ENCODE results near the gene AP3S1. TPM values are rescaled to one million over a fixed set of nuclear protein-coding genes. Genes with fewer than 3 reads are reported as not detected.

The AP3S1 gene
- total RNA-seq, 2 donors from 2014 or later = 47.8 to 87.9 TPM

GRCh38 chr5:115948091-115948534 lies 106.4 kb downstream of the AP3S1 start:
- Histone ChIP-seq H3K27me3 (no peaks in the 10 kb centered on the region), H3K36me3 (replicated peaks in 1 of 2; ENCODE audit: insufficient read depth in 1 of 2, low read depth in 2 of 2) (no peaks in the 10 kb centered on the region), H3K9me3 (no peaks in the 10 kb centered on the region), H3K27ac (no peak overlapping the region), H3K4me3 (no peak overlapping the region), H3K4me1 (peaks cover 1% of the 10 kb centered on the region)
- WGBS, 2 donors = 53 to 57% methylated on average over 3 of the region's 3 CpGs
- DNase-seq (no peak), ATAC-seq (no peak)
- TF ChIP-seq POLR2A (IDR thresholded peaks at IDR 0.05) (no peak), CTCF (IDR thresholded peaks at IDR 0.05) (no peak)
- intact Hi-C loops (cut with DNase I) = no loop called here

GRCh38 chr5:115949096-115949495 lies 107.4 kb downstream of the AP3S1 start:
- no peak for TF ChIP-seq POLR2A (IDR thresholded peaks at IDR 0.05)
- DNase-seq (no peak), ATAC-seq (no peak)
- no peak overlapping the region for H3K27ac ChIP-seq
- H3K9me3 ChIP-seq = no peaks in the 10 kb centered on the region
- no peak overlapping the region for H3K4me3 ChIP-seq
- 60 to 83% methylated on average over 1 of the region's 1 CpG for WGBS, 2 donors
- H3K4me1 ChIP-seq = peaks cover 4% of the 10 kb centered on the region
- intact Hi-C loops (cut with DNase I) = no loop called here
- no peaks in the 10 kb centered on the region for H3K27me3 ChIP-seq
- no peaks in the 10 kb centered on the region for H3K36me3 ChIP-seq (replicated peaks in 1 of 2; ENCODE audit: insufficient read depth in 1 of 2, low read depth in 2 of 2)

GRCh38 chr5:115952588-115952987 lies 110.9 kb downstream of the AP3S1 start:
- Histone ChIP-seq H3K4me3 (no peak overlapping the region), H3K4me1 (peaks cover 4% of the 10 kb centered on the region), H3K9me3 (no peaks in the 10 kb centered on the region), H3K27me3 (no peaks in the 10 kb centered on the region), H3K27ac (no peak overlapping the region), H3K36me3 (replicated peaks in 1 of 2; ENCODE audit: insufficient read depth in 1 of 2, low read depth in 2 of 2) (no peaks in the 10 kb centered on the region)
- DNase-seq (peak in 2 of 4 donors; percentile 15 to 16), ATAC-seq (peak; percentile 65)
- 22 to 31% methylated on average over 4 of the region's 4 CpGs for WGBS, 2 donors
- intact Hi-C loops (cut with DNase I) = no loop called here
- TF ChIP-seq POLR2A (IDR thresholded peaks at IDR 0.05) (no peak), CTCF (IDR thresholded peaks at IDR 0.05) (no peak)

- intact Hi-C loops (cut with DNase I) = no loop called here
- ATAC-seq (no peak), DNase-seq (no peak)
- H3K27ac ChIP-seq = no peak overlapping the region
- H3K27me3 ChIP-seq = no peaks in the 10 kb centered on the region
- H3K4me3 ChIP-seq = no peak overlapping the region
- TF ChIP-seq CTCF (IDR thresholded peaks at IDR 0.05) (no peak), POLR2A (IDR thresholded peaks at IDR 0.05) (no peak)
- no peaks in the 10 kb centered on the region for H3K9me3 ChIP-seq
- H3K4me1 ChIP-seq = peaks cover 4% of the 10 kb centered on the region
- no peaks in the 10 kb centered on the region for H3K36me3 ChIP-seq (replicated peaks in 1 of 2; ENCODE audit: insufficient read depth in 1 of 2, low read depth in 2 of 2)
Measured at GRCh38 chr5:115954144-115954543, 112.4 kb downstream of the AP3S1 start.

GRCh38 chr5:115956957-115957356 lies 115.2 kb downstream of the AP3S1 start:
- no peak for DNase-seq
- WGBS, 2 donors = 86% methylated on average over 6 of the region's 6 CpGs

More at GRCh38 chr5:115956957-115957356, 115.2 kb downstream of the AP3S1 start:
- intact Hi-C loops (cut with DNase I) = no loop called here
- no peak for TF ChIP-seq CTCF (IDR thresholded peaks at IDR 0.05)
- no peak for TF ChIP-seq POLR2A (IDR thresholded peaks at IDR 0.05)
- no peak for ATAC-seq
- Histone ChIP-seq H3K4me3 (no peak overlapping the region), H3K27me3 (peaks cover 0 to 5% of the 10 kb centered on the region in 2 donors), H3K27ac (no peak overlapping the region), H3K36me3 (replicated peaks in 1 of 2; ENCODE audit: insufficient read depth in 1 of 2, low read depth in 2 of 2) (no peaks in the 10 kb centered on the region), H3K4me1 (peaks cover 11% of the 10 kb centered on the region), H3K9me3 (no peaks in the 10 kb centered on the region)
